ENCODE data around the gene C22orf15. TPM values are rescaled to one million over a fixed set of nuclear protein-coding genes. Genes with fewer than 3 reads are reported as not detected.

The C22orf15 gene
- total and polyA plus RNA-seq, 10 donors: 0.29 to 1.4 (median 0.73) TPM; not detected in 3

- 78 to 100% (median 89%) methylated on average over 1 to 2 of the region's 2 CpGs for WGBS, 5 donors
- intact Hi-C loops (cut with DNase I; ENCODE audit: low total_unique reads): loop anchor here (5.0 kb wide), 1 partner anchor 72 kb away; no protein-coding TSS in a partner anchor
Measured at GRCh38 chr22:23774922-23775436, 12.2 kb downstream of the C22orf15 start.

DNA sequence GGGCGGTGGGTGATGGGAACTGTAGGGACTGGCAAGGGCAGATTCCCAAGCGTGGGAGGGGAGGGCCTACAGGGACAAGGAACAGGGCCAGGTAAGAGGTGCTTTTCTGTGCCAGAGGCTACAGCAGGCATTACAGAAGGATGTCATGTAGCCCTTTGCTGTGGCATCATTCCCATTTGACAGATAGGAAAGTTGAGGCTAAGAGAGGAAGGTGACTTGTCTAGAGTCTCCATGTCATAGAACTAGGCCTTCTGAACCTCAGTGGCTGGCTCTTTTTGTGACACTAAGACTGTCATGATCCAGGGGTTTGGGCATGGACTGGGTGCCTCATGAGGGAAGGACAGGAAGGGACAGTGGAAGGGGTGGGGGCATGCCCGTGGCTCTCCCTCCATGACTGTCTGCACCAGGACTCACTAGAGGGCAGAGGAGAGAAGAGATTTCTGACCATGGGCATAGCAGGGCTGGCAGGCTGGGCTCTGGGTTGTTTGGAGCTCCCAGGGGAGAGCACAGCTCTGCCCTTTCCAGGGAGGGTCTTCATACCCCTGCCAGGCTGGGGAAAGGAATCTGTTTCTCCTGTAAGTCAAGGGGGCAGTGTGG is 13.1 kb downstream of the C22orf15 start:
- intact Hi-C loops (cut with DNase I; ENCODE audit: low total_unique reads): no loop called here
- no peak overlapping the region for H3K4me3 ChIP-seq
- peaks cover 0 to 16% (median 0%) of the 10 kb centered on the region in 7 donors for H3K27me3 ChIP-seq (replicated peaks in 1 of 7)
- no peak for TF ChIP-seq POLR2A (IDR thresholded peaks at IDR 0.05)
- no peak for TF ChIP-seq POLR2AphosphoS5 (IDR thresholded peaks at IDR 0.05)
- TF ChIP-seq, protein P1, sequence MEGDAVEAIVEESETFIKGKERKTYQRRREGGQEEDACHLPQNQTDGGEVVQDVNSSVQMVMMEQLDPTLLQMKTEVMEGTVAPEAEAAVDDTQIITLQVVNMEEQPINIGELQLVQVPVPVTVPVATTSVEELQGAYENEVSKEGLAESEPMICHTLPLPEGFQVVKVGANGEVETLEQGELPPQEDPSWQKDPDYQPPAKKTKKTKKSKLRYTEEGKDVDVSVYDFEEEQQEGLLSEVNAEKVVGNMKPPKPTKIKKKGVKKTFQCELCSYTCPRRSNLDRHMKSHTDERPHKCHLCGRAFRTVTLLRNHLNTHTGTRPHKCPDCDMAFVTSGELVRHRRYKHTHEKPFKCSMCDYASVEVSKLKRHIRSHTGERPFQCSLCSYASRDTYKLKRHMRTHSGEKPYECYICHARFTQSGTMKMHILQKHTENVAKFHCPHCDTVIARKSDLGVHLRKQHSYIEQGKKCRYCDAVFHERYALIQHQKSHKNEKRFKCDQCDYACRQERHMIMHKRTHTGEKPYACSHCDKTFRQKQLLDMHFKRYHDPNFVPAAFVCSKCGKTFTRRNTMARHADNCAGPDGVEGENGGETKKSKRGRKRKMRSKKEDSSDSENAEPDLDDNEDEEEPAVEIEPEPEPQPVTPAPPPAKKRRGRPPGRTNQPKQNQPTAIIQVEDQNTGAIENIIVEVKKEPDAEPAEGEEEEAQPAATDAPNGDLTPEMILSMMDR (IDR thresholded peaks at IDR 0.05 in 8 of 11, conservative IDR thresholded peaks at IDR 0.05 in 3 of 11): no peak
- 70 to 83% (median 76%) methylated on average over 3 of the region's 3 CpGs for WGBS, 5 donors
- H3K4me1 ChIP-seq: peaks cover 12 to 40% (median 28%) of the 10 kb centered on the region in 6 donors
- no peak overlapping the region for H3K27ac ChIP-seq
- DNase-seq: no peak
- no peaks in the 10 kb centered on the region for H3K36me3 ChIP-seq
- H3K9me3 ChIP-seq: no peaks in the 10 kb centered on the region

More at GRCh38 chr22:23774922-23775436, 12.2 kb downstream of the C22orf15 start:
- DNase-seq: no peak
- TF ChIP-seq, protein P1 (IDR thresholded peaks at IDR 0.05 in 8 of 11, conservative IDR thresholded peaks at IDR 0.05 in 3 of 11): no peak
- TF ChIP-seq POLR2AphosphoS5 (IDR thresholded peaks at IDR 0.05) (no peak), POLR2A (IDR thresholded peaks at IDR 0.05) (no peak)
- peaks cover 0 to 16% (median 0%) of the 10 kb centered on the region in 7 donors for H3K27me3 ChIP-seq (replicated peaks in 1 of 7)
- no peaks in the 10 kb centered on the region for H3K36me3 ChIP-seq
- H3K9me3 ChIP-seq: no peaks in the 10 kb centered on the region
- H3K4me3 ChIP-seq: no peak overlapping the region
- H3K4me1 ChIP-seq: peaks cover 14 to 48% (median 36%) of the 10 kb centered on the region in 6 donors
- H3K27ac ChIP-seq: no peak overlapping the region

GRCh38 chr22:23777776-23778576 is 15.2 kb downstream of the C22orf15 start:
- Histone ChIP-seq H3K27me3 (replicated peaks in 1 of 7) (peaks cover 0 to 8% (median 0%) of the 10 kb centered on the region in 7 donors), H3K4me3 (no peak overlapping the region), H3K9me3 (no peaks in the 10 kb centered on the region), H3K27ac (no peak overlapping the region), H3K4me1 (peaks cover 0 to 21% (median 9%) of the 10 kb centered on the region in 6 donors), H3K36me3 (no peaks in the 10 kb centered on the region)
- WGBS, 5 donors: 85 to 99% (median 93%) methylated on average over 7 to 11 of the region's 11 CpGs
- intact Hi-C loops (cut with DNase I; ENCODE audit: low total_unique reads): no loop called here
- no peak for DNase-seq
- TF ChIP-seq POLR2A (IDR thresholded peaks at IDR 0.05) (no peak), POLR2AphosphoS5 (IDR thresholded peaks at IDR 0.05) (no peak)
- TF ChIP-seq, protein P1 (IDR thresholded peaks at IDR 0.05 in 8 of 11, conservative IDR thresholded peaks at IDR 0.05 in 3 of 11): no peak

DNA sequence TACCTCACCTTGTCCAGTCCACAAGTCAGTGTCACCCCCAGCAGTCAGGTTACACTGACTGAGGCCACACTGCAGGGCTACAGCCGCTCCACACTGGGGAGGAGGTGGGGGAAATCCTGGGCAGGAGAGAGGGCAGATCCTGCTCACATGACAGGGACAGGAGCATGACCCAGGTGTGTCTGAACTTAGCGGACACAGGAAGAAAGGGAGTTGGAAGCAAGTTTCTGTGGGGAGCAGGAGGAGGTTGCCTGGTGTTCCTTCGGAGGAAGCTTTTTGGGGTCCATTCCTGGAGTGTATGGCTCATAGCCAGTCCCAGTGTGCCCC is 15.7 kb downstream of the C22orf15 start:
- Histone ChIP-seq H3K27me3 (replicated peaks in 1 of 7) (peaks cover 0 to 2% (median 0%) of the 10 kb centered on the region in 7 donors), H3K4me3 (no peak overlapping the region), H3K27ac (no peak overlapping the region), H3K4me1 (peaks cover 0 to 21% (median 4%) of the 10 kb centered on the region in 6 donors), H3K9me3 (no peaks in the 10 kb centered on the region), H3K36me3 (no peaks in the 10 kb centered on the region)
- WGBS, 5 donors: 75 to 94% (median 82%) methylated on average over 2 to 3 of the region's 3 CpGs
- no peak for TF ChIP-seq POLR2A (IDR thresholded peaks at IDR 0.05)
- no peak for TF ChIP-seq POLR2AphosphoS5 (IDR thresholded peaks at IDR 0.05)
- TF ChIP-seq, protein P1 (IDR thresholded peaks at IDR 0.05 in 8 of 11, conservative IDR thresholded peaks at IDR 0.05 in 3 of 11): no peak
- intact Hi-C loops (cut with DNase I; ENCODE audit: low total_unique reads): no loop called here
- no peak for DNase-seq
